HuH-7 (cell line): ENCODE data around the gene ITIH6.
"Not testable (repeated sequence)": the region's sequence is repeated elsewhere in the genome, so short reads cannot be mapped to it uniquely, and the experiment has no call there.

Experiments used
- DNase-seq: peaks from one replicate; pipeline ENCODE4 v3.0.0; 2011; ENCODE audit warnings: low spot score

The ITIH6 gene, protein sequence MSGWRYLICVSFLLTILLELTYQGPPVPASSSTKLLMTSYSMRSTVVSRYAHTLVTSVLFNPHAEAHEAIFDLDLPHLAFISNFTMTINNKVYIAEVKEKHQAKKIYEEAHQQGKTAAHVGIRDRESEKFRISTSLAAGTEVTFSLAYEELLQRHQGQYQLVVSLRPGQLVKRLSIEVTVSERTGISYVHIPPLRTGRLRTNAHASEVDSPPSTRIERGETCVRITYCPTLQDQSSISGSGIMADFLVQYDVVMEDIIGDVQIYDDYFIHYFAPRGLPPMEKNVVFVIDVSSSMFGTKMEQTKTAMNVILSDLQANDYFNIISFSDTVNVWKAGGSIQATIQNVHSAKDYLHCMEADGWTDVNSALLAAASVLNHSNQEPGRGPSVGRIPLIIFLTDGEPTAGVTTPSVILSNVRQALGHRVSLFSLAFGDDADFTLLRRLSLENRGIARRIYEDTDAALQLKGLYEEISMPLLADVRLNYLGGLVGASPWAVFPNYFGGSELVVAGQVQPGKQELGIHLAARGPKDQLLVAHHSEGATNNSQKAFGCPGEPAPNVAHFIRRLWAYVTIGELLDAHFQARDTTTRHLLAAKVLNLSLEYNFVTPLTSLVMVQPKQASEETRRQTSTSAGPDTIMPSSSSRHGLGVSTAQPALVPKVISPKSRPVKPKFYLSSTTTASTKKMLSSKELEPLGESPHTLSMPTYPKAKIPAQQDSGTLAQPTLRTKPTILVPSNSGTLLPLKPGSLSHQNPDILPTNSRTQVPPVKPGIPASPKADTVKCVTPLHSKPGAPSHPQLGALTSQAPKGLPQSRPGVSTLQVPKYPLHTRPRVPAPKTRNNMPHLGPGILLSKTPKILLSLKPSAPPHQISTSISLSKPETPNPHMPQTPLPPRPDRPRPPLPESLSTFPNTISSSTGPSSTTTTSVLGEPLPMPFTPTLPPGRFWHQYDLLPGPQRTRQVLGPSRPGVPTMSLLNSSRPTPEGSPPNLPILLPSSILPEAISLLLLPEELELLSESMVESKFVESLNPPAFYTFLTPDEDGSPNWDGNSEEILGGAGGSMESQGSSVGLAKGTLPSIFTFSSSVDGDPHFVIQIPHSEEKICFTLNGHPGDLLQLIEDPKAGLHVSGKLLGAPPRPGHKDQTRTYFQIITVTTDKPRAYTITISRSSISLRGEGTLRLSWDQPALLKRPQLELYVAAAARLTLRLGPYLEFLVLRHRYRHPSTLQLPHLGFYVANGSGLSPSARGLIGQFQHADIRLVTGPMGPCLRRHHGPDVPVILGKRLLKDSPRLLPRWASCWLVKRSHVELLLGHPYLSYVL

DNA sequence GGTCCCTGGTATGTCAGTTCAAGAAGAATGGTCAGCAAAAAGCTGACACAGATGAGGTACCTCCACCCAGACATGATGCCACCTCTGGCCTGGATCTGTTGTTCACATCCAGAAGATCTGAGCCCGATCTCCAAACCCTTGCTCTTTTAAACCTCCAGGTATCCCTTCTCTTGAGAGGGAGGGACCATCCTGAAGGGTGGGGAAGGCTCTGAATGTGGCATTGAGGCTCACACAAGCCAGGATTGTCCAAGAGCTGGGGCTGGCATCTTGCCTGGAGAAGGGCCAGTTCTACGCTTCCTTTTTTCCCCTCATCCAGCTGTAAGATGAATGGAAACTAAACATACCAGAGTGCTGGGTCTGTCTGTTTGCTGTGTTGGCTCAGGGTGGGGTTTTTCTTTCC is at the start of gene ITIH6:
Gene ITIH6 (minus strand): TSS at position 119 of the 400 bp plus-strand sequence. CDS start 45 bp downstream, at position 74.
- no peak for DNase-seq

DNA sequence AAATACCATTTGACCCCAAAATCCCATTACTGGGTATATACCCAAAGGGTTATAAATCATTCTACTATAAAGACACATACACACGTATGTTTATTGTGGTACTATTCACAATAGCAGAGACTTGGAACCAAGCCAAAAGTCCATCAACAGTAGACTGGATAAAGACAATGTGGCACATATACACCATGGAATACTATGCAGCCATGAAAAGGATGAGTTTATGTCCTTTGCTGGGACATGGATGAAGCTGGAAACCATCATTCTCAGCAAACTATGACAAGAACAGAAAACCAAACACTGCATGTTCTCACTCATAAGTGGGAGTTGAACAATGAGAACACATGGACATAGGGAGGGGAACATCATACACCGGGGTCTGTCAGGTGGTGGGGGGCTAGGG is 49.6 kb upstream of the ITIH6 start:
- DNase-seq = not testable (repeated sequence)

DNA sequence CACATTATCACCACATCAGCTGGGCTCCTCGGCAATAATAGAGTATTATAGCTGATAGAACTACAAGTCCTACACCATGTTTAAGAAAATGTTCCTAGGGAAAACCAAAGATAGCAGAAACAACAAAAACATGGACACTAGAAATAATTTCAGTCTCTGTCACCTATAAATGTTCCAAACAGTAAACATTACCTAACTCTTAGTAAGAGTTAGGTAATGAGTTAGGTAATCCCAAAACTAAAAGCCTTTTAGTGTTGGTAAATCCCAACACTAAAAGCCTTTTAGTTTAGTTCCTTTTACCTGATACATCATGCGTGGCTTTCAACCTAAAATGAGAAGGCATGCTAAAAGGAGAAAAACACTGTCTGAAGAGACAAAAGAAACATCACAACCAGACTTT is 45.0 kb upstream of the ITIH6 start:
- DNase-seq = no peak

DNA sequence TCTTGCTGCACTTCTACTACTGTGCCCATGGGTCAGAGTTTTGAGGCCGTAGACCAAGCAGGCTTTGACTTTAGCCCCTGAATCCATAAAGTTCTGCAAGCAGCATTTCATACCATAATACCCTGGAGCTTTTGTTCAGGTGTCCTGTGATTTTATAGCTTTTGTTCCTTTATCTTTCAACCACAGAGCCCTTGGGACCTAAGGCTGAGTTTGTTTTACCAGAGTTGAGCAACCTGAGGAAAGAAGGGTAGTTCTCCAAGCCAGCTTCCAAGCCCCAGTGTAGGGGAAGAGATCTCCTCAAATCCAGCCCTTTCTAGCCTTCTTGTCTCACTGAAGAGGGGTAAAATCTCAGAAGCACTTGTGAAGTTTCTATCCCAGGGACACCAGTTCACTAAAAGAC is 44.6 kb upstream of the ITIH6 start:
- DNase-seq = no peak

DNA sequence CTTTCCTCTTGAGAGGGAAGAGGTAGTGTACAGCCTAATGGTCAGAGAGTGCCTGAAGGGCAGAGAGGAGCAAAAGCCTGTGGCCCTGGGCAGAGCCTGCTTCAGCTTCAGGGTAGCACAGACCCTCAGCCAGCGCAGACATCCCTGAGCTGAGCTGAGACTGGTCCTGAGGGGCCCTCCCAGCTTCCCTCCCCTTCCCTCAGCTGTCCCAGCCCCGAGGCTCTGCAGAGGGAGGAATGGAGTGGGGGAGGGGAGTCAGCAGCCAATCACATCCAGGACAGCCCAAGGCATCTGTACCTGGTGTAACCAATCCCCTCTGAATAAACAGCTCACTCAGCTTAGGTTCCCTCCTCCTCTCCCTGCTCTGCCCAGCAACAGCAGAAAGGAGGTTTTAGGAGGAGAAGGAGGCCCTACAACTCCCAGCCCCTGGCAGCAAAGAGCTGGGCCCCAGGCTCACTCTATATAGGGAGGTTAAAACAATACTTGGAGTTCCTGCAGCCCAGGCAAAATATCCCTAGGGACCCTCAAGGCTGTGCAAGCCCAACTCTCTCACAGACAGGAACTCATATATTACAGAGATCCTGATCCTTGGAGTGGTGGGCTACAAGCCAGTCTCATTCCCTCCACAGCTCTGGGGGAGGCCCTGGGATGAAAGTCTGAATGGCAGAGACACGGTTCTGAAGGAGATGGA is 43.3 kb upstream of the ITIH6 start:
- not testable (repeated sequence) for DNase-seq

DNA sequence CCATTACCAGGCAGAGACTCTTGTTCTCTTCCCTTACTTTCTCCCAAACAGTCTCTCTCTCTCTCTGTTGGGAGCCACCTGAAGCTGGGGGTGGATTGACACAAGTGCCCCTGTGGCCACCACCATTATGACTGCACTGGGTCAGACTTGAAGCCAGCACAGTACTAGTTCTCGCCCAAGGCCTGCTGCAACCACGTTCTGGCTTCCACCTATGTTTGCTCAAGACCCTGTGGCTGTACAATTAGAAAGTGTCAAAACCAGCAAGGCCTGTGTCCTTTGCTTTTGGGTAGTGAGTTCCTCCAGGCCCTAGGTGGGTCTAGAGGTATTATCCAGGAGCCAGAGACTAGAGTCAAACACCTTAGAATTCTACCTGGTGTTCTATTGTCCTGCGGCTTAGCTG is 40.5 kb upstream of the ITIH6 start:
- no peak for DNase-seq

DNA sequence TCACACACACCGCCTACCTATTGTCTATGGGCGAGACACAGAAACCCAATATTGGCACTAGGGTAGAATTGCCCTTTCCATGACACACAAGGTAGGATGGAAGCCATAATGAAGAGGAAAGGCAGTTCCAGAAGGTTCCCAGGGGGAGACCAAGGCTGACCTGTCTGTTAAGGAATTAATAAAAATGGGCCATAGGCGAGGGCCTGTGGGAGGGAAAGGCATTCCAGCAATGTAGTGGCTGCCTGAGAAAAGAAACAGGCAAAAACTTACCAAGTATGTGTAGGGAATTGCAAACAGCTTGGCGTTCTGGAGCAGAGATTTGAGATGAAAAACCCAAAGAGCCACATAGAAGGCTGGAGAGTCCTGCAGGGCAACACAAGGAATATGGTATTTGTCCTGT is 28.5 kb upstream of the ITIH6 start:
- DNase-seq = no peak

DNA sequence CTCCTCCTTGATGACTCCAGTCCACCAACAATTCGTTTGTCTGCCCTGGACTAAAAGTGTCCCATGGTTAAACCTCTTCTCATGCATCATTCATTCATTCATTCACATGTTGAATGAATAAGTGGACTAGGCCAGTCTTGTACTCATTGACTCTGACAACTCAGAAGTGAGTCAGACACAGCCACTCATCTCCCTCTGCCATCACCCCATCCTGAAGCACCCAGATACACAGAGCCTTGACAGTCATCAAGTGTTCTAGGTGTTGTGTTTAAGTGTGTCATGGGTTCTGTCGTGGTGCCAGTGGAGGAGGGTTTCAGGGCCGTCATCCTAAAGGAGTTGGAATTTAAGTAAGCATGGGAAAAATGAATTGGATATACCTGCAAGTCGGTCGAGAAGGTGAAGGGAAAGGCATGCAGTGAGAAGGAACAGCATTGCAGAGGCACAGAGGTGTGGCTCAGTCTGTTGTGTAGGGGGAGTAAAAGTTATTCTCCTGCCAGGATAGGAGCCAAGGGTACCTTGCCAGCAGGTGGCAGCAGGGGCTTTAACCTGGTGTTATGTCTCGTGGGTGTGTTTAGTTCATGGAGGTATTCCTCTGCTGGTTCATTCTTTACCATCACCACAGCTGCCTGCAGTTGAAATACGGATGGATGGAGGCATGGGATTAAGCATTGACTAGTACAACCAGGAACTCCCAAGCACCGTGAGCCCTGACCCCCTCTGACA is 27.8 kb upstream of the ITIH6 start:
- no peak for DNase-seq

DNA sequence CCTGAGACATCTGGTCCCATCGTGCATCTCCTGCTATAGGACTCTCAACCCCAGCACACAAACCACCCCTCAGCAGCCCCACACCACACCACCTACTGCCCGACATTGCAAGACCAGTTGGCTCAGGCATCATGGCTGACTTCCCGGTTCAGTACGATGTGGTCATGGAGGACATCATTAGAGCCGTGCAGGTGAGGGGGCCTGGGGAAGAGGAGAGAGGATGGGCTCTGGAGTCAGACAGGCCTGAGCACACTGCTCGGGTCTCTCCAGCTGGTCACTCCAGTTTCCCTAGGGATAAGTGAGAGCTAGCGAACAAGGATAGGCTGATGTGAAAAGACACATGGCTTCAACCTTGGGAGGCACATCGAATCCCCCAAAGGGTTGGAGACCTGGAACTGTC is 26.7 kb upstream of the ITIH6 start:
- no peak for DNase-seq

DNA sequence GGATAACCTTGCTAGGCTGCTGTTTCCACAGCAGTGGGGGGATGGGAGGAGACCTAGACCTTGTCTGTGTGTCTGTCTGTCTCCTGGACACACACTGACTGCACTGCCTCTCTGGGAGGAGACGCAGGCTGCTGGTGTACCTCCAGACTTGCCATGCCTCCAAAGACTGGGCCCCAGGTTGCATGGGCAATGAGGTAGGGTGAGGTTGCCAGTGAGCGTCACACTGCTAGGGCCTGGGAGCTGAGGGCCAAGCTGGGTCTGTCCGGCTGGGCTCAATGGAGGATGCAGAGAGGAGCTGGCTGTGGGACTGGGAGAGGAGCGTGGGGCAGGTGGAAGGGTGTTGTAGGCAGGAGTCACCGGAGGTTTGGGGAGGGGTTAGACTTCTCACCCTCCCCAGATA is 26.1 kb upstream of the ITIH6 start:
- DNase-seq = no peak

DNA sequence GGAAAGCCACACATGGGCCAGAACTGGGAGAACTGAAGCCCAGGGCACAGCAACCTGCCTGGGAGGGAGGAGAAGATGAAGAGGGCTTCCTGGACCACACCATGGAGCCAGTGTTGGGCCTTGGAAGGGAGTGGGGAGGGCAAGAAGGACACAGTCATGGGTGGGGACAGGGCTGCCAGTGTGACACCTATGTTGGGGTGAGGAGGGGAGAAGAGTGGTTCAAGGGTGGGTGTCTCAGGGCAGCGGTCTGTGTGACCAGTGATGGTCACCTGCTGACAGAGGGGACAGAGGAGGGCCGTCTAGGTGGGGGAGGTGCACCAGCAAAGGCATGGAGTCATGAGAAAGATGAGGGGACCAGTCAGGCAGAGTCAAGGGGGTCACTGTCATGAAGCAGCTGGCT is 23.3 kb upstream of the ITIH6 start:
- no peak for DNase-seq

DNA sequence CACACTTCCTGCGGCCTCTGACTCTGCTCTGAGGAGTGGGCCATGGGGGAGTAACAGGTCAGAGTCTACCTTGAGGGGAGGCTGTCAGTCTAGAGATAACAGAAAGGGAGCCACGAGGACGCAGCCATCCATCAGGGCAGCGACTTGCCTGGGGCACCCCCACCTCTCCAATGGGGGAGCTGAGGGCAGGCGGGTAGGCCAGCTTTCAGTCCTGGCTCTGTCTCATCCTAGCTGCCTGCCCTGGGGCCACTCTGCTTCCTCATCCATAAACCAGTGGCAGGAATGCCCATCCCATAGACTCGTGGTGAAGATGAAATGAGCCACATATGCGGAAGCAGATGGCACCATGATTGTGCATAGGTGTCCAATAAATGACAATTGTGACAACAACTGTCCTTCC is 22.7 kb upstream of the ITIH6 start:
- DNase-seq = no peak

DNA sequence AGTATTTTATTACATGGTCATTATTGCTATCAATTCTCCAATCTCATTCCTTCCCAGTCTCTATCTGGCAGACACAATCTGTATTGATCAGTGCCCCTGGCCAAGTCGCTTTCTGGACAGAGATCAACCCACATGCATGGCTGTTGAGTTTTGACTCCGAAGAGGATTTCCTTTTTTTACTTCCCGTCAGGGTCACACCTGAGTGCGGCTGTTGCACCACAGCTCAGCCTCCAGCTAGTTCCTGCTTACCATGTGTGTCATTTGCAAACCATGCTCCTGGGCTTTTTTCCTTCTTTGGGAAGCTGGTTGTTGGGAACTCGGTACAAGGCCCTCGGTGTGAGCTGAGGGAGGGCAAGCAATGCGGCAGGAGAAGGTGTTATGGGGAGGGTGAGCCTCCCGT is 21.1 kb upstream of the ITIH6 start:
- no peak for DNase-seq

DNA sequence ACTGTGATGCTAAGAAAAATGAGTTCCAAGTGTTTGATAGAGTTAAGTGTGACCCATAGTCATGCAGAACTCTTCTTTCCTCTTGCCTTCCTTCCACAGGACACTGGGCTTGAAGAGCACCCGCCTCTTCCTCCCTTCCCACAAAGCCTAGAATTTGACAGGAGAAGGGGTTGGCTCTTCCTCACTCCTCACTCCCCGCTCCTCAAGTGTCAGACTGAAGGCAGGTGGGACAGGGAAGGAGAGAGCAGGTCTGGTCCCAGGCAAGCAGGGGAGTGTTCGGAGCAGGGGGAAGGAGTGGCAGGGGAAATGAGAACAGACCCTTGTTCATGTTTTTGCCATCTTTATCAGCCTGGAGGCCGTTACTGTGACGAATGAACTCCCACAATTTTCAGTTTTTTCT is 20.2 kb upstream of the ITIH6 start:
- DNase-seq = no peak

DNA sequence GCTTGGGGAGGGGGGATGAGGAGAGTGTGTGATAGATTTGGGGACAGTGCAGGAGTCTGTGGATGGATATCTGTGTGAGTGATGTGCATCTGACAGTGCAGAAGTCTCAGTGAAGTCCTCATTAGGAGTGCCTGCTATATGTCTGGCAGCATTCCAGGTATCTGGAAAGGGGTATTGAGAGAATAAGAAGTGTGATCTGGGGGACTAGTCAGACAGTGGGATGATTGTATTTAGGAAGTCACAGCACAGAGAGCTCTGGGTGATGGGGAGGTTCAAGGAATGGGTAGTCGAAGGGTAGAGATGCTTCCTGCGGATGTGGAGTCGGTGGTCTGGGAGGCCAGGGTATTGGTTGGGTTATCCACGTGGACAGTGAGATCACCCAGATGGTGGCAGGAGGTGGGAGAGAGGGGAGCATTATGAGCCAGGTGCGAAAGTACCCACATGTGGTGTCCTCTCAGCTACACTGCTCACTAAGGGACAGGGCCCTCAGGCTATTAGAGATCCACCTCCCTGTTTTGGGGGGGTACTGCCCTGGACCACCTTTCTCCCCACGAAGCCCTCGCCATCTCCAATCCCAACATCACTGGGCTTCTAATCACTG is 19.3 kb upstream of the ITIH6 start:
- DNase-seq = no peak

DNA sequence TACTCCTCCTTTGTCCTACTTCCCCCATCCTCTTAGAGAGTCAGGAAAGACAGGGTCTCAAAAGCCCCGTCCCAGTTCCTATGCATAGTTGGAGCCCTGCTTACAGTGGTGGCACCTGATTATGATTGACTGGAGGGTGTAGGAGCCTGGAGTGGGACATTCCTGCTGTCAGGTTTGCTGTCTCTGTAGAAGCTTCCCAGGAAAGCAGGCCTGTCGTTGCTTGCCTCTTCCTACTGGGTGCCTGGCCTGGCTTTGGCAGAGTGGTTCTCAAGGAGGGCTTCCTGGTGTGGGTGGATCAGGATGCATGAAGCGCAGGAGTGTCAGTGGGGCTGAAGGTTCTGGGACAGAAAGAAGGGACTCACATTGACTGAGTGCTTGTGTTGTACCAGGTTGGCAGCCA is 14.3 kb upstream of the ITIH6 start:
- no peak for DNase-seq

DNA sequence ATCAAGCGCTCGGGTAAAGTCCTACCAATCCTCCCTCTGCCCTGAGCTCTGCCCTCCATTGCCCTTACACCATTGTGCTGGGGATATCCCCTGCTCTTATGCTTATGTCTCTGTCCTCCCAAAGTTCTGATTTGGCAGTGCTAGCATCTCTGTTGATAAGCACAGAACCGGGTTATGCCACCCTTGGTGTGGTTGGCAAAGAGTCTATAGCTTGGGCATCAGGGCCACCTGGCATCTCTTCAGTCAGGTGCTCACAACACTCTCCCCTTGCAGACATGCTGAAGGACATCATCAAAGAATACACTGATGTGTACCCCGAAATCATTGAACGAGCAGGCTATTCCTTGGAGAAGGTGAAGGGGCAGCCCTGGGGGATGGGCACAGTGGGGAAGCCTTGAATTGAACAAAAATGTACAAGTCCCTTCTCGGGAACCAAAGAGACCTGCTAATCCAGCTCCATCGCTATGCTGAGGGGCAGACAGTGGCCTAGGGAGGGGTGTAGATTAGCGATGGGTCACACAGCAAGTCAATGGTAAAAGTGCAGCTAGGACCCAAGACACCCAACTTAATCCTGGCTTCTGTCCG is 13.3 kb upstream of the ITIH6 start:
- DNase-seq = no peak

DNA sequence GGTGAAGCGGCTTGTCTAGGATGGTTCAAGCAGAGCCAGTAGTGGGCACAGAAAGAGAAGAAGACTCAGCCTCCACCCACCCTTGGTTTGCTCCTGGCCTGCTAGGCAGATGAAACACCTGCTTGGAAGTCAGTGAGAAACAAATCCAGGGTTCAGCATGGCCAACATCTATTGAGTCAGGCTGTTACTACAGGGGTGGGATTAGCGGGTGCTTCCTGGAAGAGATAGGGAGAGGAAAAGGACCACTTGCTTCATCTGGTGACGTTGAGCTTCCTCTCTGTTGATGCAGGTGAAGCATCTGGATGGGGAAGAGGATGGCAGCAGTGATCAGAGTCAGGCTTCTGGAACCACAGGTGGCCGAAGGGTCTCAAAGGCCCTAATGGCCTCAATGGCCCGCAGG is 12.5 kb upstream of the ITIH6 start:
- DNase-seq = no peak

DNA sequence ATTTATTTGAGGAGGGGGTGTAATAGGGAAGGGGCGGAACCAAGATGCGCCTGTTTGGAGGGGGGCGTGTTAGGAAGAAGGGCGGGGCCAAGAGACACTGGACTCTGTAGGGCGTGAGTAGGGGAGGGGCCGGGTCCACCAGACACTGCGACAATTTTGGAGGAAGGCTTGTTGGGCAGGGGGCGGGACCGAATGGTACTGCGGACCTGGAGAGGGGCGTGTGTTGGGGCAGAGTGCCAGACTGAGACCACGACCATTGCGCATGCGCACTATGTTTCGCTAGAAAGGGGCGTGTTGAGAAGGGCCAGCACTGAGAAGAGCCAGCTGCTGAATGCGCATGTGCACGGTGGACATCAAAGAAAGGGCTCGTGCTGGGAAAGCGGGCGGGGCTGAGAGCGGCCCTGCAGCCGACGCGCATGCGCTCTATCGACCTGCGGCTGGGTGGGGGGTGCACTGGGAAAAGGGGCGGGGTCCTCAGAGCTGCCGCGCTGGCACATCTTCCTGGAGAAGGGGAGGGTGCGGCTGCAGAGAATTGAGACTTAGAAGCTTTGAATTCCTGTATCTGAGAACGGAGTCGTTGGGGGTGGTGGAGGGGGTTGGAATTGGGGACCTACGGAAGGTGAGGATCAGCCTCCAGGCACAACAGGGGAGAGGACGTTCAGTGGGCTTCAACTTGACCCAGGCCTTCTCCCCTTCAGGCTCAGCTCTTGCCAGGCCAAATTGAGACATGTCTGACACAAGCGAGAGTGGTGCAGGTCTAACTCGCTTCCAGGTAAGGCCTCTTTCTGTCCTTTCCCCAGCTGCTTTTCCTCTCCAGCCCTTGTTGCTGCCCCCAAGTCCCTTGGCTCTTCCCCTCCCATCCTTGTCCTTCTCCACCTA is 10.8 kb upstream of the ITIH6 start:
- peak; percentile 86 for DNase-seq
